PFSK-1 (cell line): Measurements from ENCODE around the gene ZNF385D.

Experiments used
- REST ChIP-seq, 2 experiments: IDR thresholded peaks; 2 replicates each; pipeline versions ENCODE4 v1.6.1 to v1.8.0; 2011 to 2012; ENCODE audit warnings: low read depth in 2 of 2, low read length in 2 of 2, control low read depth in 1 of 2, inconsistent platforms in 1 of 2, mild to moderate bottlenecking in 1 of 2, moderate library complexity in 1 of 2; ENCODE audit not compliant: insufficient read depth in 1 of 2
- SIN3A ChIP-seq: IDR thresholded peaks from 2 replicates; pipeline ENCODE4 v1.6.1; 2012; ENCODE audit warnings: mild to moderate bottlenecking, low read length, moderate library complexity, borderline replicate concordance; ENCODE audit not compliant: insufficient read depth

GRCh38 chr3:21785765-21786437, 34.9 kb upstream of the ZNF385D start:
- no peak for TF ChIP-seq SIN3A
- TF ChIP-seq REST (IDR thresholded peaks at IDR 0.05; ENCODE audit: insufficient read depth in 1 of 2, low read depth in 2 of 2, low read length in 2 of 2), result no peak
